Measurements from ENCODE around the gene VIPR1.

DNA sequence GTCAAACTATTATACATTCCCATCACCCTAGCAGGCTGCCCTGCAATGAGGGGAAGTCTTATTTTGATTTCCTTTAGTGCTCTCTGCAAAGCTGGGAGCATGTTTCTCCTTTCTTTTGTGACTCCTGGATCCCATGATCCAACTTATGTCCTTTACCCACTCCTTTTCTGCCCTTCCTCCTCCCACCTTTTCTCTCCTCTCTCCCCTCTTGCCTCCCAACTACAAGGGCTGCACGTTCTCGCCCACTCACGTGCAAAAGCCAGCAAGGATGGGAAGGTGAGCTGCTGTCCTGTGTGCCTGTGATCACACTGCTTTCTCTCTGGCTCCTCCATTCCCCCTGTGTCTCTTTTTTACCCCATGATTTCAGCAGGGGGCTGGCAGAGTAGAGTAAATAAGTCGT is 6.1 kb downstream of the VIPR1 start:
- no peak for TF ChIP-seq SIN3A (IDR thresholded peaks at IDR 0.05; ENCODE audit: borderline replicate concordance, insufficient read depth, low read length)
- no peak for TF ChIP-seq POLR2AphosphoS5 (IDR thresholded peaks at IDR 0.05; ENCODE audit: low read depth, low read length)
- TF ChIP-seq, protein P1, sequence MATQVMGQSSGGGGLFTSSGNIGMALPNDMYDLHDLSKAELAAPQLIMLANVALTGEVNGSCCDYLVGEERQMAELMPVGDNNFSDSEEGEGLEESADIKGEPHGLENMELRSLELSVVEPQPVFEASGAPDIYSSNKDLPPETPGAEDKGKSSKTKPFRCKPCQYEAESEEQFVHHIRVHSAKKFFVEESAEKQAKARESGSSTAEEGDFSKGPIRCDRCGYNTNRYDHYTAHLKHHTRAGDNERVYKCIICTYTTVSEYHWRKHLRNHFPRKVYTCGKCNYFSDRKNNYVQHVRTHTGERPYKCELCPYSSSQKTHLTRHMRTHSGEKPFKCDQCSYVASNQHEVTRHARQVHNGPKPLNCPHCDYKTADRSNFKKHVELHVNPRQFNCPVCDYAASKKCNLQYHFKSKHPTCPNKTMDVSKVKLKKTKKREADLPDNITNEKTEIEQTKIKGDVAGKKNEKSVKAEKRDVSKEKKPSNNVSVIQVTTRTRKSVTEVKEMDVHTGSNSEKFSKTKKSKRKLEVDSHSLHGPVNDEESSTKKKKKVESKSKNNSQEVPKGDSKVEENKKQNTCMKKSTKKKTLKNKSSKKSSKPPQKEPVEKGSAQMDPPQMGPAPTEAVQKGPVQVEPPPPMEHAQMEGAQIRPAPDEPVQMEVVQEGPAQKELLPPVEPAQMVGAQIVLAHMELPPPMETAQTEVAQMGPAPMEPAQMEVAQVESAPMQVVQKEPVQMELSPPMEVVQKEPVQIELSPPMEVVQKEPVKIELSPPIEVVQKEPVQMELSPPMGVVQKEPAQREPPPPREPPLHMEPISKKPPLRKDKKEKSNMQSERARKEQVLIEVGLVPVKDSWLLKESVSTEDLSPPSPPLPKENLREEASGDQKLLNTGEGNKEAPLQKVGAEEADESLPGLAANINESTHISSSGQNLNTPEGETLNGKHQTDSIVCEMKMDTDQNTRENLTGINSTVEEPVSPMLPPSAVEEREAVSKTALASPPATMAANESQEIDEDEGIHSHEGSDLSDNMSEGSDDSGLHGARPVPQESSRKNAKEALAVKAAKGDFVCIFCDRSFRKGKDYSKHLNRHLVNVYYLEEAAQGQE (IDR thresholded peaks at IDR 0.05; ENCODE audit: insufficient read depth in 1 of 2, low read depth in 2 of 2, low read length in 2 of 2), result no peak
- TF ChIP-seq TAF1 (IDR thresholded peaks at IDR 0.05; ENCODE audit: borderline replicate concordance, insufficient read depth, low read length), result no peak
- TF ChIP-seq FOXP2 (optimal IDR thresholded peaks at IDR 0.05; ENCODE audit: borderline replicate concordance, extremely low read depth, extremely low read length, insufficient read depth), result no peak
